HG02610 (cell line): ENCODE results near the gene KRTAP10-12.
"Not testable (repeated sequence)": the region's sequence is repeated elsewhere in the genome, so short reads cannot be mapped to it uniquely, and the experiment has no call there.

Source experiments
- ATAC-seq: cut with Tn5 transposase; IDR thresholded peaks from one replicate; pipeline ENCODE4 v1.9.1; 2021; ENCODE audit warnings: mild to moderate bottlenecking, moderate library complexity; ENCODE audit not compliant: unreplicated experiment

Gene KRTAP10-12

GRCh38 chr21:44697172-44697810, at the start of gene KRTAP10-12:
TSS of gene KRTAP10-12 (plus strand) at chr21:44697172. CDS start at chr21:44697202, 30 bp downstream.
- ATAC-seq: not testable (repeated sequence)

DNA sequence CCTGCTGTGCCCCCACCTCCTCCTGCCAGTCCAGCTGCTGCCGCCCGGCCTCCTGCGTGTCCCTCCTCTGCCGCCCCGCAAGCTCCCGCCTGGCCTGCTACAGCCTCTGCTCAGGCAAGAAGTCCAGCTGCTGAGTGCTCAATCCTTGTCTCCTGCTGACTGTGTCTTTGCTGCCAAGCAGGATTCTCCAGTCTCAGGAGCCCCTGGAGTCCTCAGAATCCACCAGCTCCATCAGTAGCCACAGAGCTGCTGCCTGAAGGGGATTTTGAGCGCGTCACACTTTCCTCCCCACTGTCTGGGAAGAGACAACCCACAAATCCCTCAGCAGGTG, 49.8 kb upstream of the KRTAP10-12 start:
- ATAC-seq: no peak

- ATAC-seq: no peak
Measured at GRCh38 chr21:44648557-44649311, 48.2 kb upstream of the KRTAP10-12 start.

DNA sequence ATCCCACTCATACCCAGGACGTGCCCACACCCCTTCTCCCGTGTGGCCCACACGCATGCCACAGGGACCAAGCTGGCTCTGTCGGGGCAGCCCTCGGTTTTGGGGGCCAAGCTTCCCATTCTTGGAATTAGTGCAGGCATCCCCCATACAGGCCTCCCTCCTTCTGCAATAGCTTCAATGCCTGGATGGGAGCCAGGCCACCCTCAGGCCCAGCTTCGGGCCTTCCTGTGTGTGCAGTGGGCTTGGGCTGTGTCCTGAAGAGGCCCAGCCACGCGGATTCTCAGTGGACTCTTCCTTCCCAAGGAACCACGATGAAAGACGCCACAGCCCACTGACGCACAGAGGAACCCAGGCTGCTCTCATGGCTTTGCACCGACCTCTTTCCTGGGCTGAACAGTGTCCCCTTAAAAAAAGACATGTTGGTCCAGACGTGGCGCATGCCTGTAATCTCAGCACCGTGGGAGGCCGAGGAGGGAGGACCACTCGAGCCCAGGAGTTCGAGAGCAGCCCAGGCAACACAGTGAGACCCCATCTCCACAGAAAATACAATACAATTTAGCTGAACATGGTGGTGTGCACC, 47.4 kb upstream of the KRTAP10-12 start:
- ATAC-seq: no peak

- ATAC-seq: no peak
Measured at GRCh38 chr21:44650265-44650972, 46.6 kb upstream of the KRTAP10-12 start.

GRCh38 chr21:44650973-44651675, 45.8 kb upstream of the KRTAP10-12 start:
- ATAC-seq: no peak

GRCh38 chr21:44653123-44653522, 43.8 kb upstream of the KRTAP10-12 start:
- no peak for ATAC-seq

- no peak for ATAC-seq
Measured at GRCh38 chr21:44653656-44654575, 43.1 kb upstream of the KRTAP10-12 start.

DNA sequence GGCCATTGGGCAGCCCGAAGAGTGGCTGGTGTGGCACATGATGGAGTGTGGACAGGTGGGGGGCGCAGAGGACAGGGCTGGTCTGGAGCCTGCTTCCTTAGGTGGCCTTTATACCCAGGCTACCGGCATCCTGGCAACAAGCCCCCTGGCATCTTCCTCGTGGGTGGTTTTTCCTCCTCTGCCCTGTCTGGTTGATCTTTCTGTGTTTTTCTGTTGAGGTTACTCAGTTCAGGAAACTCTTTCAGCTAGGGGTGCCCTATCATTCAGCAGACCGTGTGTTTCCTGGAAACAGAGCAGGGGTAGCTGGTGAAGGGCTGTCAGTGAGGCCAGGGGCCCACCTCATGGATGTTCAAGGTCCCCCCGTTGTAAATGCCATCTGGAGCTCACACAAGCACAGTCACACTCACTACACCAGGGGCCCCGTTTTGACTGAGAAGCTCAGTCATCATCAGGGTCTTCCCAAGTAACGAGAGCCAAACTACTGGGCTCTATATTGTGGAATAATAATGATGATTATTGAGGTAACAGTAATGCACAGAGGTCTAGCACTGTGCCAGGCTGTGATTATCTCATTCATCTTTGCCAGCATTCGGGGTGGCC, 42.3 kb upstream of the KRTAP10-12 start, which contains the start of gene KRTAP12-4:
Gene KRTAP12-4 (minus strand): TSS at position 84 of the 600 bp plus-strand sequence. CDS start 45 bp downstream, at position 39.
- ATAC-seq: no peak

GRCh38 chr21:44656868-44657267, 40.1 kb upstream of the KRTAP10-12 start:
- ATAC-seq: no peak

DNA sequence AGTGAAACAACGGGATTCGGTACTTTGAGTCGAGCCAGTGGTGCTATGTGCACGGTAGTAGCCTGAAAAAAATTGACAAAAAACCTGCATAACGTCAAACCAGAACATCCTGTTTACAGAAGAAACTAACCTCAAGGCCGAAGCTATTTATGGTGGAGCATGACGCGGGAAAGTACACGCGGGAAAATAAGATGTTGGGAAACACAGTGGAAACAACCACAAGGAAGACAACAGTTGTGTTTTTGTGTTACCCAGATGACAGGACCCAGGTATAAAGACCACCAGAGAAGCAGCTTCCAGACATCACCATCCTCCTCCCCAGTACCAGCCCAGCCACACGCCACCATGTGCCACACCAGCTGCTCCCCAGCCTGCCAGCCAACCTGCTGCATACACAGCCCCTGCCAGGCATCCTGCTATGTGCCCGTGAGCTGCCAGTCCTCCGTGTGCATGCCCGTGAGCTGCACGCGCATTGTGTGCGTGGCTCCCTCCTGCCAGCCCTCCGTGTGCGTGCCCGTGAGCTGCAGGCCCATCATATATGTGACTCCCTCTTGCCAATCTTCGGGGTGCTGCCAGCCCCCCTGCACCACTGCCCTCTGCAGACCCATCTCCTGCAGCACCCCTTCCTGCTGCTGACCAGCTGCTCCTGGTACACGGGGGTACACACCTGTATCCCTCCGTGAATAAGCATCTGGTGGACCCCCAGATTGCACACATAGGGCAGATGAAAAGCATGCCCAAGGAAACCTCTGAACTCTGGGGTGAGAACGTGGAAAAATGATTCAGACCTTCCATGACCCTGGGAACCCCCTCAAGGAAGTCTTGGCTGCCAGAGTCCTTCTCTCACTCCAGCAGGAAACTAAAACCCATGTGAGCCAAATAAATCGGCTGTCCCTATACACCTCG, 39.1 kb upstream of the KRTAP10-12 start, which contains the start of gene KRTAP12-3:
Gene KRTAP12-3 (plus strand): TSS at position 298 of the 906 bp plus-strand sequence. CDS start 48 bp downstream, at position 346.
- no peak for ATAC-seq

DNA sequence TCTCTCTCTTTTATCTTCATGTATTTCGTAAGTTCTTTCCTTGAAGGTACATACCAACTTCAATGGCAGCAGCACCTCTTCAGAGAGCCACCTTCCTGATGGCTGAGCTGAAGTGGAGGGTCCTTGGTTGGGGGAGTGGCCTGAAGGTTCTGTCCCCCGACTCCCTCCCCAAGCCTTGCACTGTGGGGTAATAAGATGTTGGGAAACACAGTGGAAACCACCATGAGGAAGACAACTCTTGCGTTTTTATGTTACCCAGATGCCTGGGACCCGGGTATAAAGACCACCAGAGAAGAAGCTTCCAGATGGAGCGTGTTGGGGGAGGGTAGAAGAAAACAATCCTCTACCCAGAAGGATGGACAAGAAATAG, 38.4 kb upstream of the KRTAP10-12 start:
- no peak for ATAC-seq

DNA sequence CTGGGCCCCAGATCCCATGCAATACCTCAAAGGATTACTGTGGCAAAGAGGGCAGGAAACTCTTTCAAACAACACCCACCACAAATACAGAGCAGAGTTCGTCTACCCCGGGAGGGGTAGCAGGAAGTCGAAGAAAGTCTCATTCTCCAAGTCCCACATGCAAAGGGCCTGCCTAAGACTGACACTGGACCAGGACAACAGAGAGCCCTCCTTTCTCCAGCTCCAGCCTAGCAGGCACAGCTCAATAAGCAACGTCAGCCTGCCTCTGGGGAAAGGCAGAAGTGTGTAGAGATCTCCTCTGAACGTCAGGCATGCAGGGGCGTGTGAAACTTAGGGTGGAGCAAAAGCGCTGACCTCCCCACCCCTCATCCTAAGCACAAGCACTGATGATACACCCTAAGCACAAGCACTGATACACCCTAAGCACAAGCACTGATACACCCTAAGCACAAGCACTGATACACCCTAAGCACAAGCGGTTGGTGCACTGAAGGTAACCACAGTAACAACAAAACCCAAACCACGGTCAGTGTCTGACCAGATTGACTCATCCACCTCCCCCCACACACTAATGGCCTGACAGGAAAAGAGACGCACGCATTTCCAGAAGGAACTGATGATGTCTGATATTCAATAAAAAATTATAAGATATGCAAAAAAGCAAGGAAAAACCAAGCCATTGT, 37.9 kb upstream of the KRTAP10-12 start:
- no peak for ATAC-seq

- not testable (repeated sequence) for ATAC-seq
Measured at GRCh38 chr21:44661567-44661966, 35.4 kb upstream of the KRTAP10-12 start.

GRCh38 chr21:44664691-44665090, 32.3 kb upstream of the KRTAP10-12 start:
- ATAC-seq: no peak

DNA sequence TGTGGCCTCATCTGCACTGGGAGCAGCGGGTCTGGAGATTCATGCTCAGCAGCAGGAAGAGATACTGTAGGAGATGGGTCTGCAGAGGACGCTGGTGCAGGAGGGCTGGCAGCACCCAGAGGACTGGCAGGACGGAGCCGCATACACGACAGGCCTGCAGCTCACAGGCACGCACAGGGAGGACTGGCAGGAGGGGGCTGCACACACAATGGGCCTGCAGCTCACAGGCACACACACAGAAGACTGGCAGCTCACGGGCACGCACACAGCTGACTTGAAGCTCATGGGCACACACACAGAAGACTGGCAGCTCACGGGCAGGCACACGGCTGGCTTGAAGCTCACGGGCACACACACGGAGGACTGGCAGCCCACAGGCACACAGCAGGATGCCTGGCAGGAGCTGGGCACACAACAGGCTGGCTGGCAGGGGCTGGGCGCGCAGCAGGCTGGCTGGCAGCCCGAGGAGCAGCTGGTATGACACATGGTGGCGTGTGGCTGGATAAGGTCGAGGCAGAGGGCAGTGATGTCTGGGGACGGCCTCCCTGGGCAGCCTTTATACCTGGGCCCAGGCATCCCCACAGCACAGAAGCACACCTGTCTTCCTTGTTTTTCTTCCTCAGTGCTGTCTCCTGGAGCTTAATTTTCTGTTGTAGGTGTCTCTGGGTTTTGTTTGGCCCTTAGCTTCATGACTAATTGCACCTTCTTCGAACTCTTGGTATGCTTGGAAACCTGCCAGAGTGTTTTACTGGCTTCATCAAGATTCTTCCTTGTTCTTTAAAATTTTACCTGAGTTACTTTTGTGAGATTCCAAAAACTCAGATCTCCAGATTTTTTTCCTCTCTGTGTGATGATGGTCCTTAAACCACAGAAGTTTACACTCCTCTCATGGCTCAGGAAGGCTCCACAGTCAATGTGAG, 30.3 kb upstream of the KRTAP10-12 start, which contains the start of gene KRTAP12-2:
Gene KRTAP12-2 (minus strand): TSS at position 527 of the 920 bp plus-strand sequence. CDS start 41 bp downstream, at position 486.
- ATAC-seq: no peak
